Smooth muscle cell (in vitro differentiated cells): ENCODE measurements around the gene SZT2. TPM values are rescaled to one million over a fixed set of nuclear protein-coding genes. Genes with fewer than 3 reads are reported as not detected.

Experiments
- DNase-seq: peaks from one replicate; lab custom pipeline; 2025; ENCODE audit not compliant: unreplicated experiment; lab: John Stamatoyannopoulos, UW
- H2AFZ ChIP-seq: fragments of 200-600 bp; sonication (generic); 2 replicates; pipeline ENCODE4 v1.6.0; 2016; ENCODE audit warnings: antibody characterized with exemption, low read depth, mild to moderate bottlenecking
- H3F3A ChIP-seq: fragments of 200-600 bp; sonication (generic); 2 replicates; pipeline ENCODE4 v1.6.0; 2017; ENCODE audit warnings: antibody characterized with exemption, low read depth
- H3K27ac ChIP-seq: fragments of 200-600 bp; sonication (generic); 2 replicates; pipeline ENCODE4 v1.5.1; 2016; ENCODE audit warnings: low read depth, mild to moderate bottlenecking
- H3K27me3 ChIP-seq: fragments of 200-600 bp; sonication (generic); 2 replicates; pipeline ENCODE4 v1.6.1; 2016; ENCODE audit warnings: low read depth, mild to moderate bottlenecking
- H3K36me3 ChIP-seq: fragments of 200-600 bp; sonication (generic); 2 replicates; pipeline ENCODE4 v1.5.1; 2016; ENCODE audit warnings: low read depth
- H3K4me1 ChIP-seq: fragments of 200-600 bp; sonication (generic); 2 replicates; pipeline ENCODE4 v1.5.1; 2016; ENCODE audit warnings: low read depth
- H3K4me2 ChIP-seq: fragments of 200-600 bp; sonication (generic); 2 replicates; pipeline ENCODE4 v1.6.0; 2016; ENCODE audit warnings: mild to moderate bottlenecking
- H3K4me3 ChIP-seq: fragments of 200-600 bp; sonication (generic); 2 replicates; pipeline ENCODE4 v1.5.1; 2016; ENCODE audit warnings: mild to moderate bottlenecking
- H3K79me2 ChIP-seq: fragments of 200-600 bp; sonication (generic); 2 replicates; pipeline ENCODE4 v1.6.0; 2016; ENCODE audit warnings: low read depth, mild to moderate bottlenecking
- H3K9ac ChIP-seq: fragments of 200-600 bp; sonication (generic); 2 replicates; pipeline ENCODE4 v1.6.0; 2016; ENCODE audit warnings: low read depth
- H3K9me3 ChIP-seq: fragments of 200-600 bp; sonication (generic); replicated peaks from 2 replicates; pipeline ENCODE4 v1.5.1; 2016; ENCODE audit warnings: low read depth
- H4K20me1 ChIP-seq: fragments of 200-600 bp; sonication (generic); 2 replicates; pipeline ENCODE4 v1.6.0; 2016; ENCODE audit warnings: low read depth
- WGBS: methylation state at CpG from one replicate; pipeline ENCODE4 v1.1.7; 2016; ENCODE audit warnings: low lambda C conversion rate; 5-methylcytosine and 5-hydroxymethylcytosine counted together
- polyA plus RNA-seq: library from polyadenylated mRNA; unstranded; fragments of >200 nt; fragmentation: Nextera tagmentation; extraction: Ambion mirVana; gene quantifications from 2 replicates; pipeline ENCODE4 v1.2.1, GENCODE V29; 2016
- total RNA-seq: library from RNA; depleted of rRNA; stranded (reverse); fragments of >200 nt; gene quantifications from 2 replicates; pipeline ENCODE4 v1.2.3, GENCODE V29; 2014
- TF ChIP-seq, protein P1 (sequence below): fragments of 200-600 bp; sonication (generic); IDR thresholded peaks from 2 replicates; pipeline ENCODE4 v1.5.1; 2017; ENCODE audit warnings: borderline replicate concordance, mild to moderate bottlenecking, antibody characterized with exemption; ENCODE audit not compliant: insufficient read depth, poor library complexity, severe bottlenecking

The SZT2 gene
- total and polyA plus RNA-seq, 2 experiments from 2014 or later = 9.0 to 20.8 TPM

DNA sequence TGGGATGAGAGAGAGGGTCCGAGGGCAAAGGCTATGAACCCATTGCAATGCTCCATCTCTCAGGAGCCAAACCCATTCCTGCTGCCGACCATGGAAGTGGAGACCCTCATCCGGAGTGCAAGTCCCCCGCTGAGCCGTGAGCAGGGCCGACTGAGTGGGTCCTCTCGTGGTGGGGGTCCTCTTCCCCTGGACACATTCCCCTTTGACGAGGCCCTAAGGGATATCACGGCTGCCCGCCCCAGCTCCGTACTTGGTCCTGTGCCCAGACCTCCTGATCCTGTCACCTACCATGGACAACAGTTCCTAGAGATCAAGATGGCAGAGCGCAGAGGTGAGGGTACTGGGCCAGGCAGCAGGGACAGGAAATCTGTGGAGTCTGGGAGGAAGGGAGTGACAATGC is 53.1 kb downstream of the SZT2 start:
- no peaks in the 10 kb centered on the region for H3K27me3 ChIP-seq
- H3F3A ChIP-seq = no peaks in the 10 kb centered on the region
- H3K9ac ChIP-seq = no peak overlapping the region
- H3K9me3 ChIP-seq = no peaks in the 10 kb centered on the region
- no peak overlapping the region for H3K27ac ChIP-seq
- 99% methylated on average over 12 of the region's 12 CpGs for WGBS
- no peak overlapping the region for H3K4me2 ChIP-seq
- no peak for DNase-seq
- no peak overlapping the region for H2AFZ ChIP-seq
- TF ChIP-seq, protein P1, sequence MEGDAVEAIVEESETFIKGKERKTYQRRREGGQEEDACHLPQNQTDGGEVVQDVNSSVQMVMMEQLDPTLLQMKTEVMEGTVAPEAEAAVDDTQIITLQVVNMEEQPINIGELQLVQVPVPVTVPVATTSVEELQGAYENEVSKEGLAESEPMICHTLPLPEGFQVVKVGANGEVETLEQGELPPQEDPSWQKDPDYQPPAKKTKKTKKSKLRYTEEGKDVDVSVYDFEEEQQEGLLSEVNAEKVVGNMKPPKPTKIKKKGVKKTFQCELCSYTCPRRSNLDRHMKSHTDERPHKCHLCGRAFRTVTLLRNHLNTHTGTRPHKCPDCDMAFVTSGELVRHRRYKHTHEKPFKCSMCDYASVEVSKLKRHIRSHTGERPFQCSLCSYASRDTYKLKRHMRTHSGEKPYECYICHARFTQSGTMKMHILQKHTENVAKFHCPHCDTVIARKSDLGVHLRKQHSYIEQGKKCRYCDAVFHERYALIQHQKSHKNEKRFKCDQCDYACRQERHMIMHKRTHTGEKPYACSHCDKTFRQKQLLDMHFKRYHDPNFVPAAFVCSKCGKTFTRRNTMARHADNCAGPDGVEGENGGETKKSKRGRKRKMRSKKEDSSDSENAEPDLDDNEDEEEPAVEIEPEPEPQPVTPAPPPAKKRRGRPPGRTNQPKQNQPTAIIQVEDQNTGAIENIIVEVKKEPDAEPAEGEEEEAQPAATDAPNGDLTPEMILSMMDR = no peak
- no peaks in the 10 kb centered on the region for H3K79me2 ChIP-seq
- no peaks in the 10 kb centered on the region for H3K4me1 ChIP-seq
- H3K4me3 ChIP-seq = no peak overlapping the region
- H4K20me1 ChIP-seq = no peaks in the 10 kb centered on the region
- no peaks in the 10 kb centered on the region for H3K36me3 ChIP-seq

DNA sequence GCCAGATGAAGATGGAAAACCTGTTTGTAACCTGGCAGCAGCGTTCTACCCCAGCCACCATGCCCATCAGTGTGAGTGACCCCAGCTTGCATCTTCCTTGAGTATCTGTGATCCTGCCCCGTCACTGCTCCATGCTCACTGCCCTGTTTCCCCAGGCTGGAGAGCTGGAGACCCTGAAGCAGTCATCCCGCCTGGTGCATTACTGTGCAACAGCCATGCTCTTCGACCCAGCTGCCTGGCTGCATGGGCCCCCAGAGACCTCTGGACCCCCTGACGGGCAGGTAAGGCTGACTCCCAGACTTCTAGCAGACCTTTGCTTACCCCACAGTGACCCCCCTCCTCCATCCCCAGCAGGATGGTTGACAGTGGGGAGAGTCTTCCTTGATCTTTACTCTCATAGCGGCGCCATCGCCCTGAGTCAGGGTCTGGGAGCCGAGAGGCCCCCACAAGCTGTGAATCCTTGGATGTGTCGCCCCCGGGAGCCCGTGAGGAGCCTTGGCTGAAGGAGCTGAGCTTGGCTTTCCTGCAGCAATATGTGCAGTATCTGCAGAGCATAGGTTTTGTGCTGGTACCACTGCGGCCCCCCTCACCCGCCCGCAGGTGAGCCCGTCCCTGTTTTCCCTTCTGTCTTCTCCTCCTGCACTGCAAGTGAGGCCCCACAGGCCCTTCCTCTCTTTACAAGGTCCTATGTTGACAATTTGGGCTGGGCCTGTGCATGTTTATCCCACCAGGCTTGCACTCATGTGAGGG is 53.7 kb downstream of the SZT2 start:
- WGBS = 97% methylated on average over 16 of the region's 16 CpGs
- Histone ChIP-seq H3K27ac (no peak overlapping the region), H3K36me3 (no peaks in the 10 kb centered on the region)

DNA sequence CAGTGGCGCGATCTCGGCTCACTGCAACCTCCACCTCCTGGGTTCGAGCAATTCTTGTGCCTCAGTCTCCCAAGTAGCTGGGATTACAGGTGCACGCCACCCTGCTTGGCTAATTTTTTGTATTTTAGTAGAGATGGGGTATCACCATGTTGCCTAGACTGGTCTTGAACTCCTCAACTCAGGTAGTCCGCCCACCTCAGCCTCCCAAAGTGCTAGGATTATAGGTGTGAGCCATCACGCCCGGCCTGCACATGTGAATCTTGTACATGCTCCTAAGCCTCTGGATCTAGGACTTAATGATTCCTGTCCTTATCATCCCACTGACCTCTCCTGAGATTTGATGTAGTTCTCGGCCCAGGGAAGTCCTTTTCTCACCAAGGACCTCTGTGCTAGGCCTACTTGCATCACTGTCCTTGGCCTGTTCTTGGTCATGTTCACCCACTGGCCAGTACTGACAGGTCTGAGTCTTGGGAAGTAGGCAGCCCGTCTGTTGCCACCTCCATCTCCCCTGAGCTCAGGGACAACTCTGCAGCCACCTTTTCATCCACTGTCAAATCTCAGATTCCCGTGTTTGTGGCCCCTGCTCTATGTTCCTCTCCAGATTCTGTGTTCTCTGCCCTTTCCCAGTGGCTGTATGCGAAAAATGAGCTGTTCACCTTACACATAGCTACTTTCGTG is 54.6 kb downstream of the SZT2 start:
- Histone ChIP-seq H3K27ac (no peak overlapping the region), H3K9ac (no peak overlapping the region), H3K4me2 (no peak overlapping the region), H2AFZ (no peak overlapping the region), H3F3A (no peaks in the 10 kb centered on the region), H4K20me1 (no peaks in the 10 kb centered on the region), H3K4me3 (no peak overlapping the region), H3K36me3 (no peaks in the 10 kb centered on the region), H3K79me2 (no peaks in the 10 kb centered on the region), H3K4me1 (no peaks in the 10 kb centered on the region), H3K27me3 (no peaks in the 10 kb centered on the region), H3K9me3 (no peaks in the 10 kb centered on the region)
- TF ChIP-seq, protein P1 = no peak
- 94% methylated on average over 13 of the region's 13 CpGs for WGBS
- no peak for DNase-seq

More for the DNA sequence above, 53.7 kb downstream of the SZT2 start:
- no peak overlapping the region for H3K4me2 ChIP-seq
- no peak for DNase-seq
- H3K79me2 ChIP-seq = no peaks in the 10 kb centered on the region
- no peaks in the 10 kb centered on the region for H3K9me3 ChIP-seq
- TF ChIP-seq, protein P1 = no peak
- H3K9ac ChIP-seq = no peak overlapping the region
- no peak overlapping the region for H3K4me3 ChIP-seq
- no peaks in the 10 kb centered on the region for H3K27me3 ChIP-seq
- H2AFZ ChIP-seq = no peak overlapping the region
- H4K20me1 ChIP-seq = no peaks in the 10 kb centered on the region
- no peaks in the 10 kb centered on the region for H3F3A ChIP-seq
- no peaks in the 10 kb centered on the region for H3K4me1 ChIP-seq
